HG03439 (cell line): Measurements from ENCODE around the gene ALOX15.
"Not testable (repeated sequence)": the region's sequence is repeated elsewhere in the genome, so short reads cannot be mapped to it uniquely, and the experiment has no call there.

ENCODE experiments used
- ATAC-seq: cut with Tn5 transposase; IDR thresholded peaks from one replicate; pipeline ENCODE4 v1.9.1; 2021; ENCODE audit warnings: mild to moderate bottlenecking, moderate library complexity; ENCODE audit not compliant: unreplicated experiment

Gene ALOX15, protein sequence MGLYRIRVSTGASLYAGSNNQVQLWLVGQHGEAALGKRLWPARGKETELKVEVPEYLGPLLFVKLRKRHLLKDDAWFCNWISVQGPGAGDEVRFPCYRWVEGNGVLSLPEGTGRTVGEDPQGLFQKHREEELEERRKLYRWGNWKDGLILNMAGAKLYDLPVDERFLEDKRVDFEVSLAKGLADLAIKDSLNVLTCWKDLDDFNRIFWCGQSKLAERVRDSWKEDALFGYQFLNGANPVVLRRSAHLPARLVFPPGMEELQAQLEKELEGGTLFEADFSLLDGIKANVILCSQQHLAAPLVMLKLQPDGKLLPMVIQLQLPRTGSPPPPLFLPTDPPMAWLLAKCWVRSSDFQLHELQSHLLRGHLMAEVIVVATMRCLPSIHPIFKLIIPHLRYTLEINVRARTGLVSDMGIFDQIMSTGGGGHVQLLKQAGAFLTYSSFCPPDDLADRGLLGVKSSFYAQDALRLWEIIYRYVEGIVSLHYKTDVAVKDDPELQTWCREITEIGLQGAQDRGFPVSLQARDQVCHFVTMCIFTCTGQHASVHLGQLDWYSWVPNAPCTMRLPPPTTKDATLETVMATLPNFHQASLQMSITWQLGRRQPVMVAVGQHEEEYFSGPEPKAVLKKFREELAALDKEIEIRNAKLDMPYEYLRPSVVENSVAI

DNA sequence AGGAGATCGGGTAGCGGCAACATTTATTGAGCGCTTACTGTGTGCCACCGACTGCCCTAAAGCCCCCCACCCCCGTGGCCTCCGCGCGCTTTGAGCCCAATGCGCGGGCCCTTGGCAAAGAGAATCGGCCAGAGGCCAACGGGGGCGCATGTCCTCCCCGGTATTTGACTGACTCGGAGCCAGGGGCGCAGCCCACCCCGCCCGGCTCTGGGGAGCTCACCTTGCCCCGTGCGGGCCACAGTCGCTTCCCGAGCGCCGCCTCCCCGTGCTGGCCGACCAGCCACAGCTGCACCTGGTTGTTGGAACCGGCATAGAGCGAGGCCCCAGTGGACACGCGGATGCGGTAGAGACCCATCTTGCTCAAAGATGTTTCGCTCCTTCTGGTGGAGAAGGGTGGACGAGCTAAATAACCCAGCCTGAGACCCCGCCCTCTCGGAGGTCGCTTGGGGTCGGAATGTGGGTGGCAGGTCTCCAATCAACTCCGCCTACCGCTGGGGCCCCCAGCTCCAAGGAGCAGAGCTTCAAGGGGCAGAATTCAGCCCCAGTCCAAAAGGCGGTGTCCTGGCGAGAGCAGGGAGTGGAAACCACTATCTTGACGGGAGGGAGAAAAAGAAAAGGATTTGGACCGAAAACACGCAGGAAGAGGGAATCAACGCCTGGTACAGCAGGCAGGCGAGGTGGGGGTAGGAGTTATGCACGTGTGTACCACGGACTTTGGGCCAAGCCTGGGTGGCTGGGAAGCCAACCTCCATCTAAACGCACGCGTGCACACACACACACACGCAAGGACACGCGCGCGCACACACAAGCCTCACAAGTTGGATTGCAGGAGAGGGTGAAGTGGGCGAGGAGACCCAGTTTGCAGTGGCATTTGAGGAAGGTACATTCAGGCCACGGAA is at the start of gene ALOX15:
TSS of gene ALOX15 (minus strand) at position 382 of the 899 bp plus-strand sequence. CDS start at position 355, 27 bp downstream.
- ATAC-seq, result no peak

DNA sequence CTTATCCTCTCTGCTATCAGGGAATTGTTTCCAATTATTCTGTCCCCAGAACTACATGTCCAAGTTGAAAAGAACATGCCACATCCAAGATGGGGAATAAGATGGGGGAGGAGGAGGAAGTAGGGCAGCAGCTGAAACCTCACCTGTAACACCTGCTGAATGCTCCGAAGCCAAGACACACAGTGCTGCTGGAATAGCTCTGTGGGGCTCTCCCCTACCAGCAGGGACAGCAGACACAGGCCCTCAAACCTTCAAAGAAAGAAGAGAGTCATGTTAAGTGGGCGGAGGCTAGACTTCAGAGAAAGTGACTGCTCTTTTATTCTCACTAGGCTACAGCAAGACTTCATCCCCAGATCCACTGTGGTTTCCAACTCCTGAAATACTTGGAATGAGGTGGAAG is 49.3 kb upstream of the ALOX15 start:
- no peak for ATAC-seq

DNA sequence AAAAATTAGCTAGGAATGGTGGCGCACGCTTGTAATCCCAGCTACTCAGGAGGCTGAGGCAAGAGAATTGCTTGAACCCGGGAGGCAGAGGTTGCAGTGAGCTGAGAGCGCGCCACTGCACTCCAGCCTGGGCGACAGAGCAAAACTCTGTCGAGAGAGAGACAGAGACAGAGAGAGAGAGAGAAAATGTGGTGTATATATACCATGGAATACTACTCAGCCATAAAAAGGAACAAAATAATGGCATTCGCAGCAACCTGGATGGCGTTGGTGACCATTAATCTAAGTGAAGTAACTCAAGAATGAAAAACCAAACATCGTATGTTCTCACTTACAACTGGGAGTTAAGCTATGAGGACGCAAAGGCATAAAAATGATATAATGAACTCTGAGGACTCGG is 48.4 kb upstream of the ALOX15 start:
- ATAC-seq, result not testable (repeated sequence)

DNA sequence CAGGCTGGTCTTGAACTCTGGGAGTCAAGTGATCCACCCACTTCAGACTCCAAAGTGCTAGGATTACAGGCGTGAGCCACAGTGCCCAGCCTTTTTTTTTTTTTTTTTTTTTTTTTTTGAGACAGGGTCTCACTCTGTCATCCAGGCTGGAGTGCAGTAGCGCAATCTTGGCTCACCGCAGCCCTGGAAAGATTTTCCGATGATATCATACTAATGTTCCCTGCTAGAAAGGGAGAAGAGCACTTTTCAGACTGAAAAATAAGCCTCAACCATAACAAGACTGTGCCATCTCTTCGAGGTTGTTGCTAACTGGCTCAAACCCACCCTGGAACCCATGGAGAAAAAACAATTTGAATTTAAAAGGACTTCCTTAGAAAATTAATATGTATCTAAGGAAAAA is 42.3 kb upstream of the ALOX15 start:
- not testable (repeated sequence) for ATAC-seq

DNA sequence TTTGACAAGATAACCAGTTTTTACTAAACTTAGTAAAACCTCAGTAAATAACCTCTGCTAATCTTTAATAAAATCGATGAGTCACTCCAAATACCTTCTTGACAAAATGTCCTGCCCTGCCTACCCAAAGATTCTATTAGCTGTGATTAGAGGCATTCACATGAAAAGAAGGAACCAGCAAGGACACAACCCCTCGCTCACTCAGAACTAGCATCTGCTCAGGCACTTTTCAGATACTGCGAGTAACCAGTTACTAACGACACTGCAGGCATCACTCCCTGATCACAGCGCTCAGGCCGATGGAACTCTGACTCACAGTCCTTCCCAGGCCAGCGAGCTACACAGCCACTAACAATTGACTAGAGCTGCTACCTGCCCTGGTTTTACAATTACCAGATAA is 38.2 kb upstream of the ALOX15 start:
- no peak for ATAC-seq

DNA sequence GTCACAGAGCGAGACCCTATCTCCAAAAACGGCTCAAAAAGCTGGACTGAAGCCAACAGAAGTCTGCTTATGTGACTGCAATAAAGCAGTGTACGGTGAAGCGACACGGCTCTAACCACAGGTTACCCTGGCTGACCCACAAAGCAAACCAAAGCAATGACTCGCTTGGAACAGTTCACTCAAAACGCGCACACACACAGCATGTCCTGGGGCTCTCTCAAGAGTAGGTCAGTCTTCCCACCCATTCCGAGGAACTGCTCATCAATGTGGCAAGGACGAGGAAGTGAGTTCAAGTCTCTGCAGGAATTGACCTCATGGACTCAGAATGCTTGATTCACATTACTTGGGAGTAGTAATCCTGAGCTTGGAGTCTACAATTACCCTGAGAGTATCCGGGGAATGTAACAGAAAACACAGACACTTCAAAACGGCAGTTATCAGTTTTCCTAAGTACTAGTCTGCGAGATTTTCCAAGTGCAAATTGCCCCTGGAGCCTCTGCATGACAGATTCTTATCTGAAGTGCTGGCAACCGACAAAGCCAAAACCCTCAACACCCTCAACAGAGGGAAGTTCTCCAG is 37.1 kb upstream of the ALOX15 start:
- no peak for ATAC-seq

DNA sequence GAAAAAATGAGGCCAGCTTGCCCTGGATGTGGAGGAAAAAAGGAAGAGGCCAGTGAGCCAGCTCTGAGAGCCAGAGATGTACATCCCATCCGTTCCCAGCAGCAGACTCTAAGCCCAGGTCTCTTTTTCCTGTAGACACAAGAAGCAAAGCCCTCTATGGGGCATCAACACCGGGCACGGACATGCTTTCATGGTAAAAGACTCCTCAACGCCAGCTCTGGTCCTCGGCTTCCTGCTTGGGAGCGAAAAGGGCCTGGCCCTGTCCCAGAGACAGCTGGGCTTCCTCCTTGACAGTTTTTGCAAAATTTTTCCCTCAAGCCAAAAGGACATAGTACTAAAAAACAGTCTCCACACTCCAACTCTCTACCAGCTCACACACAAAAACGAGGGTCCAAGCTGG is 35.3 kb upstream of the ALOX15 start:
- no peak for ATAC-seq

DNA sequence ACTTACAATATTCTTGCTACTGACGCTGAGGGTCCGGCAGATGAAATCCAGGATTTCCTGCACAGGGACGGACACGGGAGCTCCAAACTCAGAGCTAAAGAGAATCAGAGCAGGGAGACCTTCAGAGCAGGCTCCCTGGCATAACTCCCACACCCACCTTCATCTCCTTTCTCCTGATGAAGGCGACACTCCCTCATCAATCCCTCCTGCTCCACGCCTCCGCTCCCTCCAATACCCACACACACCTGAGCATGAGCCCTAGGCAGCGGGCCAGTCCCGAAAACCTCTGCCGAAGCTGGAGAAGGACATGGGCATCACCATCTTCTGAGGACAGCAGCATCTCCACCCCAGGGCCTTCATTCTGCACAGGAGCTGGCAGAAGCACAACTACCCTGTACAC is 34.3 kb upstream of the ALOX15 start:
- no peak for ATAC-seq

DNA sequence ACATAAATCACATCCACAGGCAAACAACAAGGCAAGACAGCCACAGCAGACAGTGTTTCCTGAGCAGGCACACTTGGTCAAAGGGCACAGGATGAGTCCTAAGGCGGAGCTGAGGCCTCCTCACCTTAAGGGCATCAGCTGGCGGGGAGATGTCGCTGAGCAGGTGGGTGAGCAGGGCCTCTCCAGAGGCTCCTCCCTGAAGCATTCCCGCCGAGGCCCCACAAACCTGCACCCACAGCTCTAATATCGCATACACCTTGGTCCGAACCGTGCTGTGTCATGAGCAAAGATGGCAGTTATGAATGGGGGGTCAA is 33.2 kb upstream of the ALOX15 start:
- no peak for ATAC-seq

DNA sequence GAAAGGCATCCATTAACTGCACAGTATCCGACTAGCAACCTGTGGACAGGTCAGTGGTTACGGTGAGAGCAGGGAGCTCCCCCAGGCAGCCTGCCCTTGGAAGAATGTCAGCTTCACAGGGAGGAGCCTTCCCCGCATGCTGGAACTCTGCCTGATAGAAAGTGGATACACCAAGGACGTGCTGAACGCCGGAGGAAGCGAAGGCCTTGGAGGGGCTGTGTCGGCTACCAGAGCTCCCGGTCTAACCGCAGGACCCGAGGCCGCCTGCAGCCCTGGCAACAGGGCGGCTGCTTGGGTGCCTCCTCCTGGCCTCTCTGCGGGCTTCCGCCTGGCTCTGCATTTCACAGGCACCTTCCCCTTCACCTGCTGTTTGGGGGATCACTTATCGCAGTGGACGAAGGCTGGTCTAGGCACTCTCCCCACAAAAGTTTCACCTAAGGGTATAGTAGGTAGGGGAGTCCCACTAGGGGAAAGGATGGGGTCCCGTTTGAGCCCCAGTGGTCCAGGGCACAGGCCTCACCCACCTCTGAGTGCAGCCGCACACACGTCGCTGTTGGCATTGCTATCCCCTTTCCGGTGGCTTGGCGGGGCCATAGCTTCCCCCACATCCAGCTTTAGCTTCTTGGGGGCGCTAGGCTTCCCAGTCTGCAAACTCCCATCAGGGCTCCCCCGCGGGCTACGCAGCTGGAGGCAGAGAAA is 32.7 kb upstream of the ALOX15 start:
- no peak for ATAC-seq

DNA sequence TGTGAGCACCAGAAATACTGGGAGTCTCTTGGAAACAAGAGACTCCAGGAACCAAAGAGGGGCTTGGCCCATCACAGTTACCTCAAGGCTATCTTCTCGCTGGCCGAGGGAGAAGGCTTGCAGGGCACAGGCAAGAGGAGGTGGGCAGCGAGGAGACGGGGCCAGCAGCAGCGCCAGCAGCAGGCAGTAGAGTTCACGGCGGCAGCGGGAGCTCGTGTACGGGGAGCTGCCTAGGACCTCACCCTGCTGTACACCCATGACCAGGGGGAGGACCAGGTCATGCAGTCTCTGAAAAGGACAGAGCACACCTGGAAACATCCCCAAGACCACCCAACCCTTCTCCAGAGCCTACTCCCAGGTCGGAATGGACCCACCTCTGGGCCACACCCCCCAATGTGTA is 31.7 kb upstream of the ALOX15 start:
- ATAC-seq, result no peak

DNA sequence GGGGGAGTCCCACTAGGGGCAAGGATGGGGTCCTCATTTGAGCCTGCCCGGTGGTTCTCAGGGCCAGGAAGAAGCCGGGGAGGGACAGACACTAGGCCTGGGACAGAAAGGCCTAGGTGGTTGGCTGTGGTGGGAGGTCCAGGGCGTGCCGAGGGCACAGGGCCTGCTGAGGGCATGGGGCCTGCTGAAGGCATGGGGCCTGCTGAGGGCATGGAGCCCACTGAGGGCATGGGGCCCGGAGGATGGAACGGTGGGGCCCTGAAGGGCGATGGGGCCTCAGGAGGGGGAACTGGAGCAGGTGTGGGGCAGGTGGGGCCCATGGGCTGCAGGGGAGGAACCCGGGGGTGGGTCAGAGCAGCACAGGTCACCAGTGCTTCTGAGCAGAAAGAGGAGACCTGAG is 31.3 kb upstream of the ALOX15 start:
- no peak for ATAC-seq

DNA sequence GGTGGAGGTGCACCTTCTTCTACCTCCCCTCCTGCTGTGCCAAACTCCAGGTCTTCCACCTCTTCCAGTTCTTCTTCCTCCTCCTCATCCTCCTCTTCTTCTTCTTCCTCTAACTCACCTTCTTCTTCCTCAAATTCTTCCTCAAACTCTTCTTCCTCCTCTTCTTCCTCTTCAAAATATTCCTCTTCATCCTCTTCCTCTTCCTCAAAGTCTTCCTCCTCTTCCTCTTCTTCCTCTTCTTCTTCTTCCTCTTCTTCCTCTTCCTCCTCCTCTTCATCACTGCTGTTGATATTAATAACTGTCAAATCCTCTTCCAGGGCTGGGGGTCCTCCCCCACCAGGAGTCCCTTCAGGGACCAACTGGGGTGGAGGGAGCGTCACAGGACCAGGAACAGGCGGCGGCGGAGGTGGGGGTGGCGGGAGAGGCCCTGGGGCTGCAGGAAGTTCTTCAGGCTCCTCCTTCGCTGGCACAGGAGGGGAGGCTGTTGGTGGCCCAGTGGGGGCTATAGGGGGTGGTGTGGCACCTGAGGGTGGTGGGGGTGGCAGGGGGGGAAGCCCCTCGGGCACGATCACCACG is 30.7 kb upstream of the ALOX15 start:
- ATAC-seq, result no peak

DNA sequence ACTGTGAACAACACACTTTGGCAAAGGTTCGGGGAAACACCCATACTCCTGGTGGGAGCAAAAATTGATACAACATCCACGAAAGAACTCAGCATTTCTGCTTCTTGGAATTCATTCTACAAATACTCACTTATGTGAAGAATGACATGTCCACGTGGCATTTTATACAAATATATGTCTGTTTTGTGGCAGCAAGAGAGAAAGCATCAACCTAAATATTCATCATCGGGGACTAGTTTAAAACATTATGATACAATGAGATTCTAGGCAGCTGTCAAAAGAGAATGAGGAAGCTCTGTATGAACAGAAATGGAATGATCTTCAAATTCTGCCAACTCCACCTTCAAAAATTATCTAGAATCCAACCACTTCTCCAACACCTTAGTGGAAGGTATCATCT is 25.7 kb upstream of the ALOX15 start:
- ATAC-seq, result no peak

DNA sequence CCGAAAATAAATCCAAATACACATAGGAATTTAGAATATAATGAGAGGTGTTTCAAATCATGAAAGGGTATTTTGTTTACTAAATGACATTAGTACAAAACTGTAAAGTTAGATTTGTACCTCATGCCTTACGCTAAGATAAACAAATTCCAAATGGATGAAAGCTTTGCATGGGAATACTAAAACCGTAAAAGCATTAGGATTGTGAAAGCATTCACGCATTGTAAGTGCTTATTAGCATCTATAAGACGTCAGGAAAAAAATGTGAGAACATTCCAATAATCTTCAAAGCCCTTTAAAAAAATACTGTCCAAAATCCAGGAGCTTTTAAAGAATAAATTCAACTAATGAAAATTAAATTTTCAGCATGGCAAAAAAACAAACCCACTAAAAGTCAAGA is 24.8 kb upstream of the ALOX15 start:
- ATAC-seq, result no peak

DNA sequence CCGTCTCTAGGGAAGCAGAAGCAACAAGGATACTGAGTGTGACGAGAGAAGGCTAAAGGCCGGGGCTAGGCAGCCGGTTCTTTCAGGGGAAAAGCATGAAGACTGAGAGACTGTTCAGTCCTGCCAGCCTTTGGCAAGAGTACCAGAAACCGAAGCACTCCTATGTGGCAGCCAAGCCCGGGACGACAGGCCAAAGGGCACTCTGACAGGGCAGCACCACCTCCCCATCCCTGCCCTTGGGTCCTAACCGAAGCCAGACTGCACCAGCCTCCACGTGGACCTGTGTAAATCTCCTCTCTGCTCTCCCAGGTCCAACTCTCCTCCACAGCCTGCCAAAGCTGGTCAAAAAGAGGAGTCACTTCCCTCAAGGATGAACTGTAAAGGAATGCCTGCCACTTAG is 23.5 kb upstream of the ALOX15 start:
- no peak for ATAC-seq

DNA sequence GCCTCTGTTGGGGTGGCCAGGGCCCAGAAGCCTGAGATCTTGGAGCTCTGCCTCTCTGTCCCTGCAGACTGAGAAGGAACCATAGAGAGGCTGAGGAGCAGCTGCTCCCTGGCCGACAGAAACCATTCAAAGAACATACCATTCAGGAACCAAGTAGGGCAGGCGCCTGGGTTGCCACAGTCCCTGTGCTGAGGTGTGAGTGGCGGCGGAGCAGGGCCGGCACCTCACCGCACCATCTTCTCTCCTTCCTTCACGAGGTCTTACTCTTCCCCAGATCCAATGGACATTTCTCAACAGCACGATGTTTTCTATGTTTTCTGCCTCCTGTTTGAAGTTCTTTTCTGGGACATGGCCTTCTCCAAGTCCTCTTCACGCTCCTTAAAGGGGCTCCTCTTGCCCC is 22.8 kb upstream of the ALOX15 start:
- no peak for ATAC-seq

DNA sequence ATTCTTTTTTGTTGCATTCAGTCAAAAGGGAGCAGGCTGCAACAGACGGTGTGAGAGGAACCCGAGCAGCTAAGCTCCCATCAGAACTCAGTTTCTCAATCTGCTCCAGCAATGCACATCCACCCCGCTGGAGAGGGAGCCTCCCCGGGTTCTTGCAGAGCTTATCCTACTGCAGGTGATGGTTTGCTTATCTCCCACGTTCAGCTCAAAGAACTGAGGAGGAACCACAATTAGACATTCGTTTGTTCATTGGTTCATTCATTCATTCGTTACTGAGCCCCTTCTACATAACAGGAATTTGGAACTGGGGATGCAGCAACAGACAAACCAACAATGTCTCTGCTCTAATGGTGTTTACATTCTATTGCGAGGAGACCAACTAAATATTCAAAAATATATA is 22.2 kb upstream of the ALOX15 start:
- no peak for ATAC-seq

DNA sequence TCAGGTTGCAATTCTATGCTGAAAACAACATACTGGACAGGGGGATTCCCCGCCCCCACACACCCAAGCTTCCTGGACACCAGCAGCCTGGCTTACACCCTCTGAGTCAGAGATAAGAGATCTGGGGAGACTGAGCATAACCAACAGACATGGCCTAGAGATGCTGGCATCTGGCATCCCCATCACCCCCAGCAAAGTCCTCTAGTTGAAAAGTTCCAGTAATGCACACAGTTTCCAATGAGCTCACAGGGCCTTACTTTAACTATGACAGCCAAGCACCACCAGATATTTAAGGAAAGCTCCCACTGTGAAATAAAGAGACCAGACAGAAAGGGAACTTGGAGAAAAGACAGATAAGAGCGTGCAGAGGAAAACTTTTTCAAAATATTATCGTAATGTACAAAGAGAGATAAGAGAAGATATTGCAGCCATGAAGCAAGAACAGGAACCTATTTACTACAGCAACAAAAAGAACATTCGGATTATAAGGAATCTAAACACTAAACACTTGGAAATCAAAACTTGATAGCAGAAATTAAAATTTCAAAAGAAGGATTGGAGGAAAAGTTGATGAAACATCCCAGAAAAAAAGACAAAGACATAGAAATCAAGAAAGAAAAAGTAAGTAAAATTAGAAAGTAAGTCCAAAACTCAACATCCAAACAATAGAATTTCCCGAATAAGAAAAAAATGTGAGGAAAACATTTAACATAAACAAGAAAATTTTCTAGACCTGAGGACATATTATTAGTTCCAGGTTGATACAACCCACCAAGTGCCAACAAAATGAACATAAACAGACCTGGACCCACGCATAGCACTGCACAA is 17.2 kb upstream of the ALOX15 start:
- ATAC-seq, result no peak

DNA sequence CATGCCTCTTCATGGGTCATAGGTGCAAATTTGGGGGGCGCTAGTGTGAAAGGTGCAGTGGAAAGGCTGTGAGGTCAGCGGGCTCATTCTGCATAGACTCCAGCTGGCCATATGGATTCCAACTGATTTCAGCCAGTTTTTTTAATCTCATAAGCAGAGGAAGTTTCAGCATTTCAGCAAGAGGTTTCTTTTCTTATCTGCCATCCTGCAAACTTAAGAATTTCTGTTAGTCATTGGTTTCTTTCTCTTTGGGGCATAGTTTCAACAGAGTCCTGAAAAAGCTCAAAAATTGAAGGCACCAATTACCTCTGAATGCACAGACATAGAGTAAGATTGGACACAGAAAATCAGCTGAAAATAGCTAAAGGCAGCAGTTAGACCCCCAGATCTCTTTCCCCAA is 16.2 kb upstream of the ALOX15 start:
- ATAC-seq, result no peak
